ENCODE results near the gene KCNH2.
"Not testable (repeated sequence)": the region's sequence is repeated elsewhere in the genome, so short reads cannot be mapped to it uniquely, and the experiment has no call there.

The KCNH2 gene

DNA sequence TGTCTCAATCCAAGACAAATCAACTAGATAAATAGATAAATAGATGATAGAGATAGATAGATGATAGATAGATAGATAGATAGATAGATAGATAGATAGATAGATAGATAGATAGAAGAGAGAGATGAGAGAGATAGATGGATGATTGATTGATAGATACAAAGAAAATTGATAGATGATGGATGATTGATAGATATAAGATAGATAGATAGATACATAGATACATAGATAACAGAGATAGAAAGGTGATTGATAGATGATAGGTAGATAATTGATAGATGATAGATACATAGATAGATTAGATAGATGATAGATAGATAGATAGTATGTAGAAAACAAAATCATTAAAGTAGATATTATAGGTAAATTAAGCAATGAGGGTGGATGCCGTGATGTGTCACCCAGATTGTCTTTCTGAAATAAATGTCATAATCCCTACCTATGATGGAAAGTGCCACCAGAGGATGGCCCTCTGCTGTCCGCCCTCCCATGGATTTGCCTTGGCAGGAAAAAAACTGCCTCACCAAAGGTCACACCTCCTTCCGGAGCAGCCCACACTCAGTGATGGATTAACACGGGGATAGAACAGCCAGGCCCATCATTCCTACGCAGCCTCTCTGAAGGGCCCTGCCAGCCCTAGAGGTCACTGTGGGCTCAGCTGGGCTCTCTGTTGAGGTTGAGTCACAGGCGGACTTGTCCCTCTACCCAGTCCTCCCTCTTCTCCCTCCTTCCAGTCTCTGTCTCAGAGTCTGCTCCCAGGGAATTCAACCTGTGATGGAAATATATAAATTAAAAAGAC is 50.8 kb downstream of the KCNH2 start:
- DNase-seq = no peak

DNA sequence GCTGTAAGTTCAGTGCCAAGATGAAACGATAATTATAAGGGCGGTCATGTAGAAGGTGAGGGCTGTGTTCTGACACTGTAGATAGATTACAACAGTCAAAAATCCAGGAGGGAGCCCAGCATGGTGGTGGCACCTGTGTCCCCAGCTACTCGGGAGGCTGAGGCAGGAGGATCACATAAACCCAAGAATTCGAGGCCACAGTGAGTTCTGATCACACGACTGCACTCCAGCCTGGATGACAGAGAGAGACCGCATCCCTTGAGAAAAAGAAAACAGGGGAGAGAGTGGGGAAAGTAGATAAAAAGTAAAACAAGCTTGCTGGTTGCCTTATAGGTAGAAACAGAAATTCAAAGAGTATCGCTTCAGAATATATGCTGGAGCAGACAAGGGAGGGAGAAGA is 52.1 kb downstream of the KCNH2 start:
- no peak for DNase-seq

DNA sequence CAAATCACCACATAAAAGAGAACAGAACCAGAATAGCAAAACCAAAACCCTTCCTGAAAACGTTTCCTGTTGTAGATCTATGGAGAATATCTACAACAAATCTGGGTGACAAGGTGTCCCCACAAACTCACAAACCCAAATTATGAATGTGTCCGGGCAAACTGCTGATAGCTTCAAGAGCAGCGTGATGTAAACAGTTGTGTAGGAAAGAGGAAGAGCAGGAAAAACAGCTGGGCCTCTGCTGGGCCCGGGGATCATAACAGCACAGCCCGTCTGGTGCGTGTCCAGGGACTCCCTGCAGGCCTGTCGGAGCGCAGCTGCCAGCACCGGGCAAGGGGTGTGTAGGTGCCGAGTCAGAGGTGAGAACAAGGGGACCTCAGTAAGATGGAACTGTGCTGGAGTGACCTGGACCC is 53.7 kb downstream of the KCNH2 start:
- no peak for DNase-seq

DNA sequence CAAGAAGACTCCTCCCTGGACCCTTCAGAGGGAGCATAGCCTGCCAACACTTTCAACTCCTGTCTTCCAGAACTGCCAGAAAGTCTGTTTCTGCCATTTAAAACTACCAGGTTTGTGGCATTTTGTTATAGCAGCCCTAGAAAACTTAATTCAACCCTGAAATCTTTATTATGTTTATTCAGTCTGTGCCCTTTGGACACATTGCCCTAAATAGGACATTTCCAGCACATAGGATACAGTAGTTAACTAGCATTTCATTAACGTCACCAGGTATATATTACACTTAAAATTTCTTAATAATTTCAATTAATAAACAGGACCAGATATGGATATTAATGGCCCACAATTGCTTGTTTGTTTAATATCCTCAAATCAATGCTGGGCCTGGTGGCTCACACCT is 54.3 kb downstream of the KCNH2 start:
- DNase-seq = no peak

DNA sequence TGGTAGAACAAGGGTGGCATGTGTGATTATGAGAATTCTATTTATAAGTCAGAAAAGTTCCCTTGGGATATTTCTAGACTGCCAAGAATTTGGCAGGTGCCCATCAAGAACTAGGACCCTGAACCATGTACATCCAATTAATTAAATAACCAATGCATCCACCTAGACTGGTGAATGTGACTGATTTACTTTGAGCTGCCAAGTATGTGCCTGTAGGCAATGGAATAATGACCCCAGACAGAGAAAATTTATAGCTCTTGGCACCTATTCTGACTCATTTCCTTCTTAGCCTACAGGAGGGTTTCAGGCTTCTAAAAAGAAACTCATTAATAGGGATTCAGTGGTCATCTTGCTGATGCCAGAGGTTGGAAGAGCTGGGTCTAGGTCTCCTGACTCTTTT is 54.9 kb downstream of the KCNH2 start:
- DNase-seq = no peak

DNA sequence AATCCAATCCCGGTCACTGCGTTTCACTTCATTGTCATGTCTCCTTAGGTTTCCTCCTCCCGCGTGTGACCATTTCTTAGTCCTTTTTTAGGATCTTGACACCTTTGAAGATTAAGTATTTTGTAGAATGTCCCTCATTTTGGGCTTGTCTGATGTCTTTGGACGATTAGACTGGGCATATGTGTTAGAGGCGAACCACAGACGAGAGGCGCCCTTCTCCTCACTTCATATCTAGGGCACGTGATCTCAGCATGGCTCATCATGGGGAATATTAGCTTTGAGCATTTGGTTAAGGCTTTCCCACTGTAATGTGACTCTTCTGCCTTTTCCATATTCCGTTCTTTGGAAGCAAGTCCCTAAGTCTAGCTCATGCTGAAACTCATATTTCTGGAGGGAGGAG is 59.0 kb downstream of the KCNH2 start:
- no peak for DNase-seq

DNA sequence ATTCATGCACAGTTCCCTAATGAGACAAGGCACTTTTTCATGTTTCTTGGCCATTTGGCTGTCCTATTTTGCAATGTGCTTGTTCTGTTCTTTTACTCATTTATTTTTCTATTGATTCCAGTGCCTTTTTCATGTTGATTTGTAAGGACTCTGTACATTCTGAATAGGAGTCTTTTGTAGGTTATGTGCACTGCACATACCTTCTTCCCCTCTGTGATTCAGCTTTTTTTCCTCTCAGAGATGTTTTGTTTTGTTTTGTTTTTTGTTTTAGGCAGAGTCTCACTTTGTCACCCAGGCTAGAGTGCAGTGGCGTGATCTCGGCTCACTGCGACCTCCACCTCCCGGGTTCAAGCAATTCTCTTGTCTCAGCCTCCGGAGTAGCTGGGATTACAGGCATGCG is 59.7 kb downstream of the KCNH2 start:
- no peak for DNase-seq

DNA sequence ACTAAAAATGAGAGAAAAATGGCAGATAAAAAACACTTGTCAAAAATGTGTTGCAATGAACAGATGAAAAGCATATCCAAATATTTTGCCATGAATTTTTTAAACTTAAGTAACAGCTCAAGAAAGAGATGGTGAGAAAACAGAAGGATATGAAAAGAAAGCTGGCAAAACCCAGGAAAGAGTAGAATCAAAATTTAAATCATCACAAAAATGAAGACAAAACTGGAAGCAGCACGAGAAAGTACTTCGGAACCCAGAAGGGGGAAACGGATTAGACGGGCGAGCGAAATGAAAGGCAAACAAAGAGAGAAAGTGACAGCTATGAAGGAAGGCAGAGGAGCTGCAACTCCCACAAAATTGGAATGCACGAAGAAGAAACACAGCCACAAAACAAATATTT is 60.2 kb downstream of the KCNH2 start:
- no peak for DNase-seq

DNA sequence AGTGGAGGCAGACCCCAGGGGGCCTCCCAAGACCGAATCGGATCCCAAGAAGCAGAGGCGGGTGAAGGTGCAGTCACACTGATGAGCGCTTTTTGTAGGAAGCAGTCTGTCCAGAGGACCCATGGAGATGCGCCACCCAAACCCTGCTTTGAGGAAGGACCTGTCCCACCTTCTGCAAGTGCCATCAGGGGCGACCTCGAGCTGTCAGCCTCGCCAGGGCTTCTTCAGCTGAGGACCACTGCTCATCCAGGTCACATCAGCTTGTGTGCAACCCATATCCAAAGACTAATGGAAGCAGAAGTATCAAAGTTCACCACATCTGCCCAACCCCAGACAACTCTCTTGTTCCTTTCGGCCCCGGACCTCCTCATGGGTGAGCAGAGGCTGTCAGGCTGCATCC is 61.5 kb downstream of the KCNH2 start:
- DNase-seq = no peak

DNA sequence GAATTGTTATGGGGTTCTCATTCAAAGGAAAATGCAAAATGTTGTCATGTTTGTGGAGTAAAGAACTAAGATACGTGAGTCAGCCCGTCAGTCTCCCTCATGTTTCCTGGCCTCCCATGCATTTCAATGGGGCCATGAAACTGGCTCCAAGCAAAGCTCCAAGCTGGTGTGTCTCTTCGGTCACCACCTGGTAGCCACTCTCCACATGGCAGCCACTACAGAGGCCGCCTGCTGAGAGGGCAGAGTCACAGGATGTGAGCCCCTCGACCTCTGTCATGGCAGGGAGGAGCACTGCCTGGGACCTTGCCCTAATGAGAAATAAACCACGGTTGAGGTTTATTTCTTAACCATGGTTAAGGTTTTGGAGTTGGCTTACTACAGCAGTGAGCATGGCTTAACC is 63.2 kb downstream of the KCNH2 start:
- DNase-seq = no peak

DNA sequence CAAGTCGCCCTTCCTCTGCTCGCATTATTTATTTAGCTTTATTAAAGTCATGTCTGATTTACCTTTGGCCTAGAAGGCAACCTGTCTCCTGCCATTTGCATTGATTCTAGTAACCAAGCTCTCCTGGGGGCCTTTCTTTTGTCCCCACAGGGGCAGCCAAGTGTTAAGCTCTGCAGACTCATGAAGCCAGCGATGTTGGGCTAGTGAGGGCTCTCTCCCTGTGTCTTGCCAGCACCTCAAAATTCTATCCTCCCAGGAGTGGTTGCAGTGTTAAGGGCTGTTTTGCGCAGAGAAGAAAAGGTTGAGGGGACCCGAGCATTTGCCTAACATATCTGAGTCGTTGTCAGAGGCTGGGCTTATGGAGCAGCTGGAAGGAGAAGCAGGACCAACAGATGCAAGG is 63.9 kb downstream of the KCNH2 start:
- DNase-seq = no peak

DNA sequence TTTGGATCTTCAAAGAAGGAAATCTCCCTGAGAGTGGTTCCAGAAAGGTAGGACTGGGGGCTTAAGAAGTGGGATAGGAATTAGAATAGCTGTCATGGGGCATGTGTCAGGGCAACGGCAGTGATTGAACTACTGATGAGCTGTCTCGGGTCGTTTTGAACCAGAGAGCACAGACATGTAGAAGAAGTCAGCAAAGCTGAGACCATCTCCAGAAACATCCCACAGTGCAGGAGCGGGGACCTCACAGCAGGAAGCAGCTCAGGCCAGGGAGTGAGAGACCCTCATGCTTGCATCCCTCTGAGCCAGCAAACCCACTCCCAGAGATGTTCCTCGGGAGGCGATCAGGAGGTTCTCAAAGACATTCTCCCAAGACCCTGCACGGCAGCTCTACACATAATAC is 65.7 kb downstream of the KCNH2 start:
- no peak for DNase-seq

DNA sequence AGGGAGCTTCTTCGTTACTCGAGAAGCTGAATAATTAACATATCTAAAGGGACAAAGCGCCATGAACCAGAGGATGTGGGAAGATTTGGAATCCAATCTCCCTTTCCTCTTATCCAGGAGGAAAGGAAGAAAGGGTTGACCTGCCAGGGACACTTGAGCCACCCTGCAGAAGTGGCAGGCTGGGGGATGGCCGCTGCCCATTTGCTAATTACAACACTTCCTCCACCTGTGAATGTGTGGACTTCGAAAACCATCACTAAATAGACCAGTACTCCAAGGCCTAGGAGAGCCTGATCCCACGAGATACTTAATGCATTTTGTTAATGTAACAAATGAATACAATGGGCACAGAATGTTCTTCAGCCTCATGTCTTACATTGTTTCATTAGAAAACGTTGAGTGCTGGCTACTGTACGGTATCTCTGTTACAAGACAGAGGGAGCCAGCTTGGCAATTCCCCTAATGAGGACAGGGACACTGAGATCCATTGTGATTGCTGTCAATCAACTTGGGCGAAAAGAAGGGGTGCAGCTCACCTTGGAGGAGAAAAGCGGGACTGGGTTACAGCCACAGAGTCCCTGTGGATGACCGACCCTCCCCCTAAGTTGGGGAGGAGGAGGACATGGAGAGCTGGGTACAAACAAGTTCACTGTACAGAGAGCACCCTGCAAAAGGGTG is 66.4 kb downstream of the KCNH2 start:
- DNase-seq = no peak

DNA sequence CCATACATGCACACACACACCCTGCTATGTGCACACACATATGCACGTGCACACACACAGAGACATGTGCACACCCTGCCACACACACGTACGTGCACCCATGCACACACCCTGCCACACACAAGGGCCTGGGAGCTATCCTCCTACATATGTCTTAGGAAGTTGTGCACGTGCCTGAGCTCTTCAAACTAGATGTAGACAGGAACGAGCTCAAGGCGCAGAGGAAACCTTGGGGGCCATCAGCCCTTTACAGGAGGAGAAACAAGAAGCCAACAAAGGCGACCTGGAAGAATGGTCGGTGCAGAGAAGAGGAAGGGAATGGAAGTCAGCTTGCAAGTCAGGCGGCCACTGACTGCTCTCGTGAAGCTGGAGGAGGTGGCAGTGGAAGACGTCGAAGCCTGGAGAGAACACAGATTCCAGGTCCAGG is 67.1 kb downstream of the KCNH2 start:
- no peak for DNase-seq

DNA sequence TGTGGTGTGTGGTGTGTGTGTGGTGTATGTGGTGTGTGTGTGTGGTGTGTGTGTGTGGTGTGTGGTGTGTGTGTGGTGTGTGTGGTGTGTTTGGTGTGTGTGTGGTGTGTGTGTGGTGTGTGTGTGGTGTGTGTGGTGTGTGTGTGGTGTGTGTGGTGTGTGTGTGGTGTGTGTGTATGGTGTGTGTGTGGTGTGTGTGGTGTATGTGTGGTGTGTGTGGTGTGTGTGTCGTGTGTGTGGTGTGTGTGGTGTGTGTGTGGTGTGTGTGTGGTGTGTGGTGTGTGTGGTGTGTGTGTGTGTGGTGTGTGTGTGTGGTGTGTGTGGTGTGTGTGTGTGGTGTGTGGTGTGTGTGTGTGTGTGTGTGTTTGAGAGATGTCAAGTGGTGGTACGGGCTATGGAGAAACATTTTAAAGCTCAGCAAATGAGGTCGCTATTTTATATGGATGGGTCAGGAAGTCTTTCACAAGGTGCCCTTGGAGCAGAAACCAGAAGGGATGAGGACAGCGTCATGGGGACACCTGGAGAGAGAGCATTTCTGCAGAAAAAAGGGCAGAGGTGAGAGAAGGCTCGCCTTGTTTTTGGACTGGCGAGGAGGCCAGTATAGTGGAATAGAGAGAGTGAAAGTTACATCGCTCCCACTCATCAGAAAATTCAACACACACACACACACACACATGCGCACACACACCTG is 67.7 kb downstream of the KCNH2 start:
- DNase-seq = not testable (repeated sequence)

DNA sequence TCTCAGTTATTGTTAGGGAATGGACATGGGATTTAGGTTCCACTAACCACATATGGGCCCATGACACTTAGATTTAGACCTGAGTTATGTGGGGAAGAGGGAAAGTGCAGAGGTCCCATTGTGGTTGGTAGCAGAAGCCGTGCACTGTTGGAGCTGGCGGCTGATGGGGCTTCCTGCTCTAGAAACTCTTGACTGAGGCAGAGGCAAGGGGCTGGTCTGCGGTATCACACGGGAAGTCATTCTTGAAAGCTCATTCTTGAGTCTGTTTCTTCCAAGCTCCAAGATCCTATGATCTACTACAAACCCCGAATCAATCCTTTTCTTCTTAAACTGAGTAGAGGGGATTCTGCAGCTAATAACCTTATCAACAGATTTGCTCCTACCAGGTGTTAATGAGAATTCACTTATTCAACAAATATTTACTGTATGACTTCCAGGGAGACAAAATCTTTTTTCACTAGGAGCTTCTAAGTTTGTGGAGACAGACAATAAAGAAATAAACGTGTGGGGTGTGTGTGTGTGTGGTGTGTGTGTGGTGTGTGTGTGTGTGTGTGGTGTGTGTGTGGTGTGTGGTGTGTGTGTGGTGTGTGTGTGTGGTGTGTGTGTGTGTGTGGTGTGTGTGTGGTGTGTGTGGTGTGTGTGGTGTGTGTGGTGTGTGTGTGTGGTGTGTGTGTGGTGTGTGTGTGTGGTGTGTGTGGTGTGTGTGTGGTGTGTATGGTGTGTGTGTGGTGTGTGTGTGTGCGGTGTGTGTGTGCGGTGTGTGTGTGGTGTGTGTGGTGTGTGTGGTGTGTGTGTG is 68.7 kb downstream of the KCNH2 start:
- DNase-seq = no peak

DNA sequence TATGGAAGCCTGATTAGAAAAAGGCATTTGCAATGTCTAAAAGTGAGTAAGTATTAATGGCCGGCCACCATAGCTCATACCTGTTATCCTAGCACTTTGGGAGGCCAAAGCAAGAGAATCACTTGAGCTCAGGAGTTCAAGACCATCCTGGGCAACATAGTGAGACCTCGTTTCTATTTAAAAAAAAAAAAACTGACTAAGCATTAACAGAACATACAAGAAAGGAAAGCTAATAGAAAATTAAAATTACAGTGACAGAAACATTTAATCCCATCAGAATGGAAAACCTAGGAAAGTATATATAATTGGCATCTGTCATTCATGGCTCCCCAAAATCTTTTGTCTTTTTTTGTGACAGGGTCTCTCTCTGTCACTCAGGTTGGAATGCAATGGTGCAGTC is 69.9 kb downstream of the KCNH2 start:
- no peak for DNase-seq

DNA sequence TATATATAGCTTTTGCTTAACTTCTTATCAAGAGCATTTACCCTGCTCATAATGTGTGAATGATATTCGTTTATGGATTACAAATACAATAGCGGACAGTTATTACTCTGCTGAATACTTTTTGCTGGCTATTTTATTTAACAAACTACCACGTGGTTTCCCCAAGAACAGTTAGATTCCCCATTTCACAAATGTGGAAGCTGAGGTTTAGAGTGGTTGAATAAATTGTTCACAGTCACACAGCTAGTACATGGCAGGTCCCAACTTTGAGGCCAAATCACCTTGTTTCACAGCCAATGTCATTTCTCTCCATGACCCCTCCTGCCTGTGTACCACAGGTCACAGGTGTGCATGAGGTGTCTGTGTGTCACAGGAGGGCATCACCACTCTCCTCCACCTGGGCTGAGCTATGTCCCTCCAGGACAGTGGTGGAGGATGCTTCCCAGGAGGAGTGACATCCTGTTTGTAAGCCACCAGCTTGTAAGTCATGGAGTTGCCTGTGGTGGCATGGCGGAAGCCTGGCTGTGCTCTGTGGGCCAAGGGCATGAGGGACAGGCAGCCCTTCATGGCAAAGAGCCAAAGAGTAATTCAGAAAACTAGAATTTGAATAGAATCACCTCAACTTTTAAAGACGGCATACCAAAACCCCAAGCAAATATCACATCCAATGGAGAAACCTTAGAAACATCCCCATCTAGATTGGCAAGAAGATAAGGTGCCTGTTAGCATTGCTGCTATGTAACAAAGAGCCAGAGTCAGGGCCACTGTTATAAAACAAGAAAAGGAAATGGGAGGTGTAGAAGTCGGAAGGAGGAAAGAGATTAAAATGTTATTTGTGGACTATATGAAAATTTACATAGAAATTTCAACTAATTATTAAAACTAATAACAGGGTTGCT is 73.9 kb downstream of the KCNH2 start:
- DNase-seq = no peak

DNA sequence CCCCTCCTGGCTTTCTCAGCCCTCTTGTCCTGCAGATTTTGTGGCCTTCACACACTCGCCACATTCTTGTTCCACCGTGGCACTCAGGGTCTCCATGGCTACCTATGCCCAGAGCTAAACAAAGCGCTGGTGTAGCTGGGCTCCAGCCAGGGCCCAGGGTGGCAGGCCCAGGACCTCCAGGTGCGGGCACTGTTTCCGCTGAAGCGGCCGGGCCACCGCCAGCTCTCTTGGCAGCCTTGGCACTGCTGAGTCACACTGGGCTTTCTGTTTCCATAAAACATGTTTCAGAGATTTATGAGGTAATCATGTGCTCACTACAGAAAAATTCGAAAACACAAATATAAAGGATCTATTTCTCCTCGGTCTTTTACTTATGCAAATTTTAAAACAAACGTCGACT is 74.5 kb downstream of the KCNH2 start:
- DNase-seq = no peak

DNA sequence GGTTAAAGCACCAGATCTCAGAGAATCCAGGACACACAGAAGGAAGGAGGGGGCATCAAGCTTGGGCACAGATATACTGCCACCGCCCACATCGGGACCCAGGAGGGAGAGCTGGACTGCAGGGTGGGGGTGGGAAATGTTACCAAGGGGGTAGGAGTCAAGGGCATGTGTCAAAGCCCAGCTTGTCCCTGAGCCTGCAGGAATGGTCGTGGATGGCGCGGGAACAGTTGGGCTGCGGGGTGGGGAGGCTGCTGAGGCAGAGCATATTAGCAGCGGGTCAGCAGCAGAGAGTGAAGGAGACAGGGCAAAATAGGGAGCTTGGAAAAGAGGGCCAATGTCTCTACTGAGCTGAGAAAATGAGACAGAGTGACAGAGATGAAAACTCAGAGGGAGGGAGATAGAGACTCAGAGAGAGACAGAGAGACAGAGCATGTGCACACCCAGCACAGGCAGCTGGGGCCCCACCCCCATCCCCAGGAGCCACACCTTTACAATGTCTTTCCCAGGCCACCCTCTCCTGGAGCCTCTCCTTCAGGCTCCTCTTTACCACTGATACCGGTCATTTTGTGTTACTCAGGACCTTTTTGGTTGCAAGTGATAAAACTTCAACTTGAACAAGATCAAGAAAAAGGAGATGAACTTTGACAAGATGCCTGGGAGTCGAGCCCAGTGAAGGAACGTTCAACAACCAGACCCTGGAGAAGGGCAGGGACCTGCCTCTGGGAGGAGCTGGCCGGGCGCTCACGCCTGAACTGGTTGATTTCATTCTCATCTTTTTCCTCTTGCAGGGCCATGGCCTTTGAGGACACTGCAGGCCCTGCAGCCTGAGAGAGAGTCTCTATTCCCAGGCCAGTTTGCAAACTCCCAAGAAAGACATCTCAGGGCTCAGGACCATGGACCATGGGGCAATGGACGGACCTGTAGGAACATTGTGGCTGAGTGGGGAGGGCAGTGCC is 75.8 kb downstream of the KCNH2 start:
- DNase-seq = no peak
